Neuron (in vitro differentiated cells): Measurements from ENCODE around the gene PADI2.

Experiments
- H2AFZ ChIP-seq: one replicate; pipeline ENCODE4 v1.6.1; 2013; ENCODE audit warnings: low read depth, mild to moderate bottlenecking, inconsistent platforms, low read length, moderate library complexity
- H3K27me3 ChIP-seq: one replicate; pipeline ENCODE4 v1.6.1; 2013; ENCODE audit warnings: low read length; ENCODE audit not compliant: insufficient read depth
- H3K36me3 ChIP-seq: one replicate; pipeline ENCODE4 v1.6.1; 2013; ENCODE audit warnings: low read length; ENCODE audit not compliant: insufficient read depth
- H3K4me1 ChIP-seq: one replicate; pipeline ENCODE4 v1.6.1; 2013; ENCODE audit warnings: low read length; ENCODE audit not compliant: insufficient read depth
- H3K4me3 ChIP-seq: 2 replicates; pipeline ENCODE4 v1.5.1; 2013; ENCODE audit warnings: mild to moderate bottlenecking, low read length, moderate library complexity
- H3K9me3 ChIP-seq: one replicate; pipeline ENCODE4 v1.6.1; 2013; ENCODE audit warnings: low read length

The PADI2 gene

DNA sequence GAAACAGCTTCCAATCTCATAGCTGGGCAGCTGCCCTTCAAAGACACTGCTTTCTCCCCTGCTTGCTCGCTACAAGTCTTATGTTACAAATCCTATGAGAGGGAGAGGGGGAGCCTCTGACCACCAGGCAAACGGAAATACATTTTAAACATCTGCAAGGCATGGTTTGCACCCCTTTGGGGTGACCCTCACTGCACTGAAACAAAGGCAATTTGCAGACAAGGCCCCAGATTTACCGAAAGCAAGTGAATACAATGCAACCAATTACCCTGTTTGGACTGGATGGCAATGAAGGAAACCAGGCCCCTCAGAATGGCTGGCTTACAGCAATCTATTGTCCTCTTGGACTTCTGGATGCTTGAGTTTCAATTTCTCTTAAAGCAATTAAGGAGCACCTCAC, 95.7 kb downstream of the PADI2 start:
- Histone ChIP-seq H3K27me3 (no peaks in the 10 kb centered on the region), H2AFZ (no peak overlapping the region), H3K4me3 (no peak overlapping the region), H3K36me3 (peaks cover 91% of the 10 kb centered on the region), H3K4me1 (no peaks in the 10 kb centered on the region), H3K9me3 (no peaks in the 10 kb centered on the region)

DNA sequence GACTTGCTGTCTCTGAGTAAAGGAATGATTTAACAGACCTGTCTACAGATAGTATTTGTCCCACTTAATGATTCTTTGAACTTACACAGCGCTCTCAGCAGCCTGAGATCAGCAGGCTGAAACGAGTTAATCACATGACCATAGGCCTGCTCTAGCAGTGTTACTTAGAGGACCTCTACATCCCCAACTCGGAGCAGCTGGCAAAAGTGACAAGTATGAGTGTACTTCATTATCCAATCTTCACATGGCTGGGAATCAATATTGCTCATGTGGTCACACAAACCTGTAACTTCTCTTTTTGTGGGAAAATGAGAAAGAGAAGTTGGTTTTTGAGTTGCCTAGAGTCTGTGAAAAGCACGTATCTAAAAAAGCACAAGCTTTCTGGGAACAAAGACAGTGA, 96.1 kb downstream of the PADI2 start:
- Histone ChIP-seq H3K9me3 (no peaks in the 10 kb centered on the region), H3K27me3 (no peaks in the 10 kb centered on the region), H3K4me1 (no peaks in the 10 kb centered on the region), H3K36me3 (peaks cover 90% of the 10 kb centered on the region), H2AFZ (no peak overlapping the region), H3K4me3 (no peak overlapping the region)

DNA sequence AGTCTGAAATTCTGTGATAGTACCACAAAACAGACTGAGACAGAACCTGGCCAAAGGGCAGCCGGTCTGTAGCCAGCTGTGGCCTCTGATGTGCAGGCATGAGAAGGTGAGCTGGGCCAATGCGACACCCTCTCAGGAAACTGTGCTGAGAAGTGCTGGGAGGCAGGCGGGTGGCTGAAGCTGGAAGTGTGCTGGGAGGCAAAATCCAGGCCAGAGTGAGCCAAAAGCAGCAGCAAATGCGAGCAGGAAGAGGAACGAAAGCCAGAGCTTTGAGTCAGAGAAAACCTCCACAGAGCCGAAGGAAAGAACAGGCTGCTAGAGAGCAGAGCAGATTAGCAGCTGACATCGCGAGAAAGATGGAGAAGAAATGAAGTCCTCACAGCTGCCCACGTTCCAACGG, 97.4 kb downstream of the PADI2 start:
- H3K27me3 ChIP-seq = no peaks in the 10 kb centered on the region
- no peaks in the 10 kb centered on the region for H3K9me3 ChIP-seq
- no peak overlapping the region for H2AFZ ChIP-seq
- peaks cover 81% of the 10 kb centered on the region for H3K36me3 ChIP-seq
- no peak overlapping the region for H3K4me3 ChIP-seq
- no peaks in the 10 kb centered on the region for H3K4me1 ChIP-seq

DNA sequence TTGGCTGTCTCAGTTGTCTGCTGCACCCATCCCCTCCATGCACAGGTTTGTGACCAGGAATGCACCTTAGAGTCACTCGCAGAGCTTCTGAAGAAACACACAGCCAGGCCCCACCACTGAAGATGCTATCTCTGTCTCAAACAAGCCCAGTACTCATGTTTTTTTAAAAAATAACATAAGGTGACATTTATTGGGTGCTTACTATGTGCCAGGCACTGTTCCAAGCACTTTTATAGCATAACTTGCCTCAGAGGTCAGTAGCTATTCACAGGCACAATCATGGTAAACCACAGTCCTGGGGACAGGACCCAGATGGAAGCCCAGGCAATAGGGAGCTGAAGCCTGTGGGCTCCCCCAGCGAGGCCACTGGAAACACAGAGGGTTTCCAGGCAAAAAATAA, 98.7 kb downstream of the PADI2 start:
- Histone ChIP-seq H3K4me3 (no peak overlapping the region), H3K9me3 (no peaks in the 10 kb centered on the region), H3K36me3 (peaks cover 69% of the 10 kb centered on the region), H2AFZ (no peak overlapping the region), H3K4me1 (peaks cover 8% of the 10 kb centered on the region), H3K27me3 (no peaks in the 10 kb centered on the region)

DNA sequence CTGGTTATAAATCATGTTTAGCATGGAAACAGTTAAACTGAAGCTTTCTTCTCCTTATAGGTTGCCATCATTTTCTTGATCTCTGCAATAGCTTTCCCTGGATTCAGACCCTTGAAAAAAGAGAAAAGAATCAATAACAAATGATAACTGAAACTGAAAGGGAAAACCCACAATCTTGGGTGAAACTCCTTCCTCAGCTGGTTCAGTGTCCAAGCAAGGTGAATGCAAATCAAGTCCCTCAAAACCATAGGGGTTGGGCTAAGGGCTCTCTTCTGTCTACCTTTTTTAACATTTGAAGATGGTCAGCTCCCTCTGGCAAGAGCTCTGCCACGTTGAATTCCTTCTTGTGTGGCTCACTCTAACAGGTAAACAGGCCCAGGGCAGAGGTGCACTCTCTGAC, 100.4 kb downstream of the PADI2 start:
- Histone ChIP-seq H2AFZ (no peak overlapping the region), H3K4me3 (no peak overlapping the region), H3K4me1 (peaks cover 10% of the 10 kb centered on the region), H3K36me3 (peaks cover 57% of the 10 kb centered on the region), H3K9me3 (no peaks in the 10 kb centered on the region), H3K27me3 (no peaks in the 10 kb centered on the region)

DNA sequence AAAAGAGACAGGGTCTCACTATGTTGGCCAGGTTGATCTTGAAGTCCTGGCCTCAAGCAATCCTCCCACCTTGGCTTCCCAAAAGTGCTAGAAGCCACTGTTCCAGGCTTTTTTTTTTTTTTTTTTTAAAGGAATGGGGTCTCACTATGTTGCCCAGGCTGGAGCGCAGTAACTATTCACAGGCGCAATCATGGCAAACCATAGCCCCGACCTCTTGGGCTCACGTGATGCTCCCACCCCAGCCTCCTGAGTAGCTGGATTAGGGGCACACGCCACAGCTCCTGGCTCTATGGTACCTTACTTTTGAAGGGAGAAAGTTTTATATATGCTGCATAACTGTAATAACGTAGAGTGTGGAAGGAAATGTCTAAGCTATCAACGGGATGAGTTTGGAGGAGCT, 101.8 kb downstream of the PADI2 start:
- Histone ChIP-seq H2AFZ (no peak overlapping the region), H3K4me3 (no peak overlapping the region), H3K27me3 (no peaks in the 10 kb centered on the region), H3K4me1 (peaks cover 13% of the 10 kb centered on the region), H3K36me3 (peaks cover 44% of the 10 kb centered on the region), H3K9me3 (no peaks in the 10 kb centered on the region)
